IPS-20b (cell line): ENCODE measurements around the gene CHRM1.
A peak's percentile ranks its signal among the peaks of the same experiment; 100 is the strongest.

Experiments used
- H3K27ac ChIP-seq: one replicate; pipeline ENCODE4 v1.5.1; 2013; ENCODE audit warnings: low read length
- H3K27me3 ChIP-seq: 2 replicates; pipeline ENCODE4 v1.6.1; 2013; ENCODE audit warnings: mild to moderate bottlenecking, low read length, inconsistent platforms; ENCODE audit not compliant: insufficient read depth
- H3K36me3 ChIP-seq: 2 replicates; pipeline ENCODE4 v1.6.1; 2013; ENCODE audit warnings: low read depth, mild to moderate bottlenecking, inconsistent platforms, low read length, moderate library complexity; ENCODE audit not compliant: insufficient read depth
- H3K4me1 ChIP-seq: 2 replicates; pipeline ENCODE4 v1.6.1; 2013; ENCODE audit warnings: mild to moderate bottlenecking, control low read depth, inconsistent platforms, low read length, moderate library complexity; ENCODE audit not compliant: insufficient read depth
- H3K4me3 ChIP-seq: 2 replicates; pipeline ENCODE4 v1.5.1; 2013; ENCODE audit warnings: mild to moderate bottlenecking, low read length, inconsistent platforms
- H3K9ac ChIP-seq: 2 replicates; pipeline ENCODE4 v1.6.1; 2013; ENCODE audit warnings: low read depth, mild to moderate bottlenecking, inconsistent platforms, low read length, moderate library complexity
- H3K9me3 ChIP-seq: 2 replicates; pipeline ENCODE4 v1.6.1; 2013; ENCODE audit warnings: mild to moderate bottlenecking, low read depth, low read length, inconsistent platforms; ENCODE audit not compliant: insufficient read depth

Gene CHRM1

DNA sequence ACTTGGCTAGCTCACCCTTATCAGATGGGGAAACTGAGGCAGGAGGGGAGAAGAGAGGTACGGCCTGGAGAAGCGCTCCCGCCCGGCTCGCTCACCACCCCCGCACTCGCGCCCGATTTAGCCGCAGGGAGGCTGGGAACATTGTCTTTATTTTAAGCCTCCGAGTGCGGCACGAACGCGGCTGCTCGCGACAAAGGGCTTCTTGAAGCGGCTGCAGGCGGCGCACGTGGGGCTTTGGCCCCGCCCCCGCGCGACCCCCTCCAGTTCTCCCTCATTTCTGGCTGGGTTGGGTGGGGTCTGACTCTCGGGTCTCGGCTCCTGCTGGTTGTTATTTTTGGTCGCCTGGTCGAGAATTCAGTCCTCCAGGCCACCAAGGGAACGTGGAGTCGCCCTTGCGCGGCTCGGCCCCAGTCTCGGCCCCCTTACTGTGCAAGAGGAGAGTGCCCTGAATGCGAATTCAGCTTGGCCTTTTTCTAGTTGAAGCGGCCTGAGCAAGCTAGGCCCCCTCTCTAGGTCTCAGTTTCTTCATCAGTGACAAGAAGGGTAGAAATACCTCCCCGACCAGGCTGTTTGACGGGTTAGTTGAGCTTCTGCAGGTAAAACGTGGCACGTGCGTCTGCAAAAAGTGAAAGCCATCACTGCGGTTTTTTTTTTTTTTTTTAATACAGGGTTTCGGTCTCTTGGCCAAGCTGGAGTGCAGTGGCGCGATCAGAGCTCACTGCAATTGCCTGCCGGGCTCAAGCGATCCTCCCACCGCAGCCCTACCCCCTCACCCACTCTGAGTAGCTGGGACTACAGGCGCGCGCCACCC, 2.6 kb upstream of the CHRM1 start:
- peaks cover 5% of the 10 kb centered on the region for H3K4me1 ChIP-seq
- peaks cover 82% of the 10 kb centered on the region for H3K27me3 ChIP-seq
- H3K9me3 ChIP-seq, result no peaks in the 10 kb centered on the region
- no peak overlapping the region for H3K27ac ChIP-seq
- H3K36me3 ChIP-seq, result no peaks in the 10 kb centered on the region
- peak overlapping the region; percentile 61 for H3K4me3 ChIP-seq
- H3K9ac ChIP-seq, result peak overlapping the region; percentile 3; the same call in 1 of the 2 replicates

DNA sequence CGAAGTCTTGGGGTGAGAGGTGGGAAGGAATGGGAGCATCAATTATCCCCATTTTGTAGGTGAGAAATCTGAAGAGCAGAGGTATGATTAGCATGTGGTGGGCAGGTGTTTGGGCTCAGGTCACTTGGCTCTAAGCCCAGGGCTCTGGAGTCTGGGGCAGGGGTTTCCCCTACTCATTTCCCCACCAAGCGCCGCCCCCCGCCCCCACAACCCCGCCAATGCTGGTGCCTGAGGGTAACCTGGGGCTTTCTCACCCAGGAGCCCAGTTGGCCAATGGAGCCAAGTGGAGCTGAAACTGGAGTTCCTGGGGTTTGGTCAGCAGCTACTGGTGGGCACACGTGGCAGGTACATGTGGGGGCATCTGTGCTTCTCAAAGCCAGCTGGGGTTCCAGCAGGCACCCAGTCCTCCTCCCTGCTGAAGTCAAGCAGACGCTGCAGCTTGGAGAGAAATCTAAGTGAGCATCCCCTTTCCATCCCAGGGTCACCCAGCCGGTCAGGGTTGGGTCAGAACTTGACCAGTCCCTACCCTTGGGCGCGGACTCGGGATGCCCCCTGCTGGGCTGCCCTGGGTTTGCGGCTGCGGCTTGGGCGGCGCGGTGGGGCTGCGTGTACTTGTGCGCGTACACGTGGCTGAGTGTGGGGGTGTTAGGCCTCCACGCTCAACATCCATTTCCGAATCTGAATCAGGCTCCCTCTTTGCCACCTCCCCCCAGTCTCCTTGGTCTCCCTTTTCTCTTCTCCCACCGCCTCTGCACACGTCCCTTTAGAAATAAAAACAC, 1.7 kb upstream of the CHRM1 start:
- H3K9ac ChIP-seq, result no peak overlapping the region
- H3K27ac ChIP-seq, result no peak overlapping the region
- peaks cover 5% of the 10 kb centered on the region for H3K4me1 ChIP-seq
- H3K27me3 ChIP-seq, result peaks cover 72% of the 10 kb centered on the region
- 0 out of 2 replicates have a peak overlapping the region, but pooled peaks have one; percentile 61 for H3K4me3 ChIP-seq
- no peaks in the 10 kb centered on the region for H3K36me3 ChIP-seq
- no peaks in the 10 kb centered on the region for H3K9me3 ChIP-seq

DNA sequence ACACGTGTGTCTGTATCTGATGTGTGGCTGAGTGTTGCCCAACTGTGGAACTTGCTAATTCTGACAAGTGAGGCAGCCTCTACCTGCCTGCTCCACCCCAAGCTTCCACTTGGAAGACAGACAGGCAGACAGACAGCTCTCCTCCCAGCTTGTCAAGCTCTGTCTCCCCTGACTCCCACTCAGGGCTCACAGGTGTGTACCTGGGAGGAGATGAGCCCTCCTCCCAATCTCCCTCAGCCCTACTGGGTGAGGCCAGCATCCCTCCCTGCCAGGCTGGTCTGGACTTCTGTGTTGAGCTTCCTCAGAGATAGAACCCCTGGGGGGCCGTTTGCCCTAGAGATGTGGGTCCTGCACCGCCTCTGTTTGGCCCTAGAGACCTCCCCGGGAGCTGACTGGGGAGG, 1.0 kb upstream of the CHRM1 start:
- no peak overlapping the region for H3K27ac ChIP-seq
- H3K9me3 ChIP-seq, result no peaks in the 10 kb centered on the region
- no peaks in the 10 kb centered on the region for H3K36me3 ChIP-seq
- H3K27me3 ChIP-seq, result peaks cover 65% of the 10 kb centered on the region
- no peaks in the 10 kb centered on the region; the same call in 1 of the 2 replicates for H3K4me1 ChIP-seq
- no peak overlapping the region for H3K9ac ChIP-seq
- no peak overlapping the region for H3K4me3 ChIP-seq

DNA sequence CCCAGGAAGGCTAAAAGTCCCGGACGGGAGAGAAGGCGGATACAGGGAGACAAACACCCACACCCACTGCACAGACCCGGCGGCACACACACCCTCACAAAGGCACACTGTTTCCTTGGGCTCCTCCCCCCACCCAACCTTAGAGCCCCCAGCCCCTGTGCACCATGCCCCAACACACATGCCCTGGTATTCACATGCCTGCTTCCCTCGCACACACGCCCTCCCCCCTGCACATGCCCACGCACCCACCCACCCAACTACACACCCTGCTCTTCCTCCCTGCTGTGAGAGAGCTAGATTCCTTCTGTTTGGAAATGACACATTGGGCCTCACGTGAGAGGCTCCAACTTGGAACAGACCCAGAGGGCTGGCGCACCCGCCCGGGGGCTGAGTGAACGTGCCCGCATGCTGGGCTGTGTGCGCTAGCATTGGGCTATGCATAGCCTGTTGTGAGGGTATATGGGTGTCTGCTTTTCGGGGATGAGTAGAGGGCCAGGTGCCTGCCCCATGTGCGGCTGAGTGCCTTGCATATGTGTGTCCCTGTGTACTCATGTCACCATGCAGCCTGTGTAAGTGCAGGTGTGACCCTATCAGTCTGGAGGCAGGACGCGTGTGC, 518 bp upstream of the CHRM1 start:
- peaks cover 60% of the 10 kb centered on the region for H3K27me3 ChIP-seq
- H3K27ac ChIP-seq, result no peak overlapping the region
- no peak overlapping the region for H3K9ac ChIP-seq
- no peaks in the 10 kb centered on the region; the same call in 1 of the 2 replicates for H3K4me1 ChIP-seq
- H3K36me3 ChIP-seq, result no peaks in the 10 kb centered on the region
- H3K9me3 ChIP-seq, result no peaks in the 10 kb centered on the region
- no peak overlapping the region for H3K4me3 ChIP-seq

DNA sequence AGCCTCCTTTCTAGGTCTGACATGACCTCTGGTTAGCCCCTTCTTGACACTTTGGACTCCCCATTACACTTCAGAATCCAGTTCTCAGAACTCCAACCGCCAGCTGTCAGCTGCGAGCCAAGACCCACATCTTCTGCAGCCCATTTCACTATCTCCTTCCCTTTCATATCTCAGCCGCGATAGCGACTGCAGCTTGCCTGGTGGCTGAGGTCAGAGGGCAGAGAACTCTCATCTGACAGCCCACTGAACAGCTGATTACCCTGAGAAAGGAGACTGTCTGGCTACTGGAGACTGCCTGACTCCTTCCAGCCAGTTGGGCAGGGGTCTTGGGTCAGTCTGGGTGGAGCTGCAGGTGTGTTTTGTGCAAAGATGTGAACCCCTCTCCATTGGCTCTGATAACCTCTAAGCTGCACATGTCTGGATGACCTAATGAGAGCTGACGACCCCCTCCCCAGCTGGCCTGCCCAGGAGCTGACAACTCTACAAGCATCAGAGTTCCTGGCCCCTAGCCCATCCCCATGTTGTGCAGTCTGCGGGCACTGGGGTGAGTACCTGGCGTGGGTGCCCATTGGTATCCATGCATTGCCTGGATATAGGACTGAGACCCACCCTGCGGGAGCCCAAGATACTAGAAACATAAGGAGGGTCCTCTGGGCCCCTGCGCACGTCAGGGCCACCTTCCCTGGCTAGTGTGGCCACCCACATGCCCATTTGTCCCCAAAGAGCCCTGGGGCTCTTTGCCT, 1.1 kb downstream of the CHRM1 start:
- Histone ChIP-seq H3K36me3 (no peaks in the 10 kb centered on the region), H3K27ac (no peak overlapping the region), H3K9me3 (no peaks in the 10 kb centered on the region), H3K4me1 (no peaks in the 10 kb centered on the region; the same call in 1 of the 2 replicates), H3K9ac (no peak overlapping the region), H3K4me3 (no peak overlapping the region), H3K27me3 (peaks cover 44% of the 10 kb centered on the region)

DNA sequence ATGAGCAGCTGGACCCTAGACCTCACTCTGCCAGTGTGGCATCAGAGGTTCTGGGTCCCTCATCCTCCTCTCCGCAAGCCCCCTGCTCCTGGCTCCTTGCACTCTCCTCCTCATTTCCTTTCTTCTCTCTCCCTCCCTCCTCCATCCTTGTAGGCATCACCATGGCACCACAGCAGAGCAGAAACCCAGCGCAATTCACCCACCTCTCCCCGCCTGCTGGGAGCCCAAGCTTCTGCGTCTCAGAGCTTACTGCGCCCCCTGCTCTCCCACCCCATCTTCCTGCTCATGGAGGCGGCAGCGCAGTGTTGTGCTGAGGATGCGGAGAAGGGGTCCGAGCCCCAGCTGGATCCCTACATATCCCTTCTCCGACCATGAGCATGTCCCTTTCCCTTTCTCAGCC, 1.7 kb downstream of the CHRM1 start:
- no peak overlapping the region for H3K4me3 ChIP-seq
- H3K27me3 ChIP-seq, result peaks cover 39% of the 10 kb centered on the region
- H3K36me3 ChIP-seq, result no peaks in the 10 kb centered on the region
- no peaks in the 10 kb centered on the region for H3K9me3 ChIP-seq
- no peak overlapping the region for H3K27ac ChIP-seq
- no peak overlapping the region for H3K9ac ChIP-seq
- H3K4me1 ChIP-seq, result no peaks in the 10 kb centered on the region; the same call in 1 of the 2 replicates

DNA sequence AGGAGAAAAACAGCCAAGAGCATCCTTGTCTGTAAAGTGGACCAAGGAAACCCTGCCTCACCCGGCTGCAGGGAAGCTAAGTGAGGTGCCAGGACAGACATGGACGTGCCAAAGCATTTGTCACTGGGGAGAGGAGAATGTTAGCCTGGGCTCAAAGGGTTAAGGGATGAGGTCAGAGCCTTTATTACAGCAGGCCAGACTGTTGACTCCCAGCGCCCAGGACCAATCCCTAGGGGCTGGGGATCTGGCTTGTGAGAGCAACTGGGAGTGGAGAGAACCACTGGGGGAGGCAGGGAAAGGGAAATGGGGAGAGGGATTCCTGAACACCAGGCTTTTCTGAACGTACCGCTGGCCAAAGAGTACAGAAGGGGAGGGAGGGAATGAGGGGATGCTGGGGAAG, 2.6 kb downstream of the CHRM1 start:
- no peak overlapping the region for H3K27ac ChIP-seq
- H3K36me3 ChIP-seq, result no peaks in the 10 kb centered on the region
- H3K27me3 ChIP-seq, result peaks cover 30% of the 10 kb centered on the region
- no peaks in the 10 kb centered on the region for H3K9me3 ChIP-seq
- no peak overlapping the region for H3K9ac ChIP-seq
- no peaks in the 10 kb centered on the region; the same call in 1 of the 2 replicates for H3K4me1 ChIP-seq
- no peak overlapping the region for H3K4me3 ChIP-seq

DNA sequence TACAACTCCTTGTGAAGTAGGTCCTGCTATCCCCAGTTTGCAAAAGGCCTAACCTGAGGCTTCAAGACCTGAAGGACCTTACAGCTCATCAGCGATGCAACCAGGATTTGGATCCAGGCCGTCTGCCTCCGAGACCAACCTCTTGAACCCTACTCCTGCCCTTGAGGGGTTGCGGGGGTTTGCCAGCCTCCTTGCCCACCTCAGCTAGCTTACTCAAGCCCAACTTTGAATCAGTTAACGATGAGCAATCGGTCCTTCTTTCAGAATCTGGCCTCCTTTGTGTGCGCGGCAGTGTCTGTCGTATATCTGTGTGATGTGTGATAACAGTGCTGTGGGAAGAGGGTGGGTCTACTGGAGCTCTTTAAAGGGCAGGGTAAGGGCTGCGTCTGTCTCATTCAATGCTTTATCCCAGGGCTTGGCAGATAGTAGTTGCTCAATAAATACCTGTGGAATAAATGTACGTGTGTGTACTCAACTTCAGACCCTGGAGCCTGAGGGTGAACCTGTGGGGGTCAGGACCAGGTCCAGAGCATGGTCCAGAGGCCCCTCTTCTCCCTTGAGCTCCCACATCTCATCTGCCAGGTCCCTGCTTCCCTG, 3.2 kb downstream of the CHRM1 start:
- Histone ChIP-seq H3K36me3 (no peaks in the 10 kb centered on the region), H3K4me3 (no peak overlapping the region), H3K9ac (no peak overlapping the region), H3K27me3 (peaks cover 24% of the 10 kb centered on the region), H3K27ac (no peak overlapping the region), H3K4me1 (no peaks in the 10 kb centered on the region; the same call in 1 of the 2 replicates), H3K9me3 (no peaks in the 10 kb centered on the region)

DNA sequence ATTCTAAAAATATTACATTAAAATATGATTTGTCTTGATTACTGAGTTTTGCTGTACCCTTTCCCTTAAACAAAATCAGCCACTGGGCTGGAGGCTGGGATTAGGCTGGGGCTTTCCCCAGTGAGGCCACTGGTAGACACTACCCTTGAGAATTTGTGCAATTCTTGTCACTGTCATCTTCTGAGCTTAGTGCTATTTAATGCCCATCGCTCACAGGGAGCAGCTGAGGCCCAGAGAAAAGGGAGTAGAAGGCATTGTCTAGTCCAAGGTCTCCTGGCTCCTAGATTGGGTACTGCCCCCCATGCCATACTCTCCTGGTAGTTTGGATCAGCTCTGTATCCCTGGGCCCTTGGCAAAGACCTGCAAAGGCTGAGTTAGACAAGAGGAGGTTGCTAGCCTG, 6.7 kb downstream of the CHRM1 start:
- Histone ChIP-seq H3K9me3 (no peaks in the 10 kb centered on the region), H3K4me3 (no peak overlapping the region), H3K27ac (no peak overlapping the region), H3K27me3 (no peaks in the 10 kb centered on the region), H3K36me3 (no peaks in the 10 kb centered on the region), H3K9ac (no peak overlapping the region), H3K4me1 (peaks cover 6% of the 10 kb centered on the region; the same call in 1 of the 2 replicates)

DNA sequence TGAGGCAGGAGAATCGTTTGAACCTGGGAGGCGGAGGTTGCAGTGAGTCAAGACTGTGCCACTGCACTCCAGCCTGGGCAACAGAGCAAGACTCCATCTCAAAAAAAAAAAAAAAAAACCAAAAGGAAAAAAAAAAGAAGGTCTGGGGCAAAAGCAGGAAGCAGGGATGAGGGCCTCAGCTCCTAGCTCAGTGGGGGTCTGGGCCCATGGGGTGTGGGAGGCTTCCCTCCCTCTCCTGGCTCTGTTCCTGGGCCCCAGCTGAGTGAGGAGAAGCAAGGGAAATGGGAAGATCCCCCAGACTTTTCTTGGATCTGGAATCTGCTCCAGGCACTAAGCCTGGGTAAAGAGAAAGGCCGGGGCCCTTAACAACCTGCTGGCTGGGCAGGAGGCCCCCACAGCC, 8.9 kb downstream of the CHRM1 start:
- no peak overlapping the region for H3K4me3 ChIP-seq
- no peaks in the 10 kb centered on the region for H3K9me3 ChIP-seq
- no peak overlapping the region for H3K27ac ChIP-seq
- peaks cover 7% of the 10 kb centered on the region; the same call in 1 of the 2 replicates for H3K4me1 ChIP-seq
- H3K36me3 ChIP-seq, result no peaks in the 10 kb centered on the region
- H3K27me3 ChIP-seq, result no peaks in the 10 kb centered on the region
- no peak overlapping the region for H3K9ac ChIP-seq
